ENCODE results near the gene MYH9.

The MYH9 gene

DNA sequence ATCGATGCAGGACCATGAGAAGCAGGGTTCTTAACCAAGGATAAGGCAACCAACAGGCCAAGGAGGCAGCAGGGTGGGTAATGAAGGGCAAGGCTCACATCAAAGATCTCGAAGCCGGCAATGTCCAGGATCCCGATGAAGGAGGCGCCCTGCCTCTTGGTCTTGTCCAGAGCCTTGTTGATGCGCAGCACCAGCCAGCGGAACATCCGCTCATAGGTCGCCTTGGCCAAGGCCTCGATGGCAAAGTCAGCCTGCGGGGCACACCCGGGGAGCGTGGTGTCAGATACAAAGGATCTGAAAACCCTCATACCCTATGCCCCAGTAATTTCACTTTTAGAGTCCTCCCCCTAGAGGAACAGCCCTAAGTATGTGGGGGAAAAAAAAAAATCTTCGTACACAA is 71.3 kb downstream of the MYH9 start:
- POLR2A ChIA-PET, result interaction anchor here (1.1 kb wide), 1 partner anchor 8 kb away, joined by 4 read pairs; no protein-coding TSS in a partner anchor
- TF ChIP-seq, protein P1, sequence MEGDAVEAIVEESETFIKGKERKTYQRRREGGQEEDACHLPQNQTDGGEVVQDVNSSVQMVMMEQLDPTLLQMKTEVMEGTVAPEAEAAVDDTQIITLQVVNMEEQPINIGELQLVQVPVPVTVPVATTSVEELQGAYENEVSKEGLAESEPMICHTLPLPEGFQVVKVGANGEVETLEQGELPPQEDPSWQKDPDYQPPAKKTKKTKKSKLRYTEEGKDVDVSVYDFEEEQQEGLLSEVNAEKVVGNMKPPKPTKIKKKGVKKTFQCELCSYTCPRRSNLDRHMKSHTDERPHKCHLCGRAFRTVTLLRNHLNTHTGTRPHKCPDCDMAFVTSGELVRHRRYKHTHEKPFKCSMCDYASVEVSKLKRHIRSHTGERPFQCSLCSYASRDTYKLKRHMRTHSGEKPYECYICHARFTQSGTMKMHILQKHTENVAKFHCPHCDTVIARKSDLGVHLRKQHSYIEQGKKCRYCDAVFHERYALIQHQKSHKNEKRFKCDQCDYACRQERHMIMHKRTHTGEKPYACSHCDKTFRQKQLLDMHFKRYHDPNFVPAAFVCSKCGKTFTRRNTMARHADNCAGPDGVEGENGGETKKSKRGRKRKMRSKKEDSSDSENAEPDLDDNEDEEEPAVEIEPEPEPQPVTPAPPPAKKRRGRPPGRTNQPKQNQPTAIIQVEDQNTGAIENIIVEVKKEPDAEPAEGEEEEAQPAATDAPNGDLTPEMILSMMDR (IDR thresholded peaks at IDR 0.05; ENCODE audit: insufficient read depth, low read length, missing control alignments), result no peak
- CTCF ChIA-PET, result interaction anchor here (2.0 kb wide), 1 partner anchor 154 kb away, joined by 10 read pairs; no protein-coding TSS in a partner anchor
- H3K4me3 ChIP-seq (ENCODE audit: low read depth, low read length), result no peak overlapping the region
- DNase-seq (ENCODE audit: low read depth, low spot score), result no peak

DNA sequence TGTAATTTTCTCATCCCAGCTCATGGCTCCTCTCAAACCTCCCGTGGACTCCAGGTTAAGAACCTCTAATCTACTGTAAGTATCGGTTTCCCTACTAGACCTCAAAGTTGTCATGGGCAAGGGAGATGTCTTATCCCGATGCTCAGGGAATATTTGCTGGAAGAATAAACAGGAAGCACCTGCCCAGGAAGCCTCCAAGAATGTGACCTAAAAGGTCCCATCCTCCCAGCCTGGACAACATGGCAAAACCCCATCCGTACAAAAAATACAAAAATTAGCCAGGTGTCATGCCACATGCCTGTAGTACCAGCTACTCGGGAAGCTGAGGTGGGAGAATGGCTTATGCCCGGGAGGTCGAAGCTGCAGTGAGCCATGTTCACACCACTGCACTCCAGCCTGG is 72.4 kb downstream of the MYH9 start:
- ChIA-PET POLR2A (interaction anchor here (1.1 kb wide), 1 partner anchor 9 kb away, joined by 4 read pairs; no protein-coding TSS in a partner anchor), CTCF (interaction anchor here (0.7 to 5.6 kb wide), 5 partner anchors 8 to 171 kb away, joined by 3 to 56 read pairs (median 4); no protein-coding TSS in a partner anchor)

DNA sequence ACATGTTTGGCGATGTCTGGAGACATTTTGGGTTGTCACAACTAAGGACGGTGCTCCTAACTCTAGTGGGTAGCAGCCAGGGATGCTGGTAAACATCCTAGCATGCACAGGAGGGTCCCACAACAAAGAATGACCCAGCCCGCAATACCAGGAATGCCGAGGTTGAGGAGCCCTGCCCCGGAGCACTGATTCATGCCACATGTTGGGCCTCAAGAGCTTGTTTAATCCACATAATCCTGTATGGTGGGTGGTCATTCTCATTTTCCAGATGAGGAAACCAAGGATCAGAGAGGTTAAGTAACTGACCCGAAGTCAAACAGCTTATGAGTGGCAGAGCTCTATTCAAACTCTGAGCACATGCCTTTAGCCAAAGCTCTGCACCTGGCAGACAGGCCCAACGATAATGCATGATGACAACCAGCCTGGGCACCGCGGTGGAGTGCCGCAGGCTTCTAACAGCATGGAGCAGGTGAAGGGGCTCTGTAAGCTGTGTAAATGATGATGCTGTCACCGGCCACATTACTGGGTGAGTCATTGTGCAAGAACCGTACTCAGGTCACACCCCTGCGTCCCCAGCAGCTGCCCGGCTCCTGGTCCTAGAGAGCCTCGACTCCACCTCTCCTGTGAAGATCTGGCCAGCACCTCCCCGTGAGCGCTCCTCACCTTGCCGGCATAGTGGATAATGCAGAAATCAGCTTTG is 76.2 kb downstream of the MYH9 start:
- H3K4me3 ChIP-seq (ENCODE audit: low read depth, low read length), result no peak overlapping the region
- ChIA-PET POLR2A (interaction anchor here (0.9 to 2.2 kb wide), 2 partner anchors 7 to 12 kb away, joined by 3 to 8 read pairs; no protein-coding TSS in a partner anchor), CTCF (interaction anchor here (1.1 to 5.6 kb wide), 6 partner anchors 10 to 159 kb away, joined by 3 to 56 read pairs (median 4); no protein-coding TSS in a partner anchor)
- TF ChIP-seq, protein P1 (IDR thresholded peaks at IDR 0.05; ENCODE audit: insufficient read depth, low read length, missing control alignments), result no peak
- no peak for DNase-seq (ENCODE audit: low read depth, low spot score)

More for the DNA sequence above, 72.4 kb downstream of the MYH9 start:
- TF ChIP-seq, protein P1 (IDR thresholded peaks at IDR 0.05; ENCODE audit: insufficient read depth, low read length, missing control alignments), result no peak
- no peak overlapping the region for H3K4me3 ChIP-seq (ENCODE audit: low read depth, low read length)
- no peak for DNase-seq (ENCODE audit: low read depth, low spot score)

DNA sequence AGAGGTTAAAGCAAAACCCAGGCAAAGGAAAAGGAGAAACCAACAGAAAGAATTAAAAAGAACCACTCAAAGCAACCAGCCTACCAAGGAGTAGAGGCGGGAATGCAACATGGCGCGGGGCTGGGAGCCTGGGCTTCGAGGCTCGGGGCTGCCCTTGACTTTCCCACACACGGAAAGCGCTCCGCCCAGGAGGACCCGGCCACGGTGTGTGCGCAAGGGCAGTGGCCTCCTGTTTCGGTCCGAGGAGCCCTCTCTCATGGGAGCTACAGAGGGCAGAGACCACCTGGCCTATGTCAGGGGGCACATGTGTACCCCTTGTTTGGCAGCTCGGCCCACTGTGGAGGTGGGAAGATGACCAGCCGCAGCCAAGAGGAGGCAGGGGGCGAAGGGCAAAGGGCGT is 78.9 kb downstream of the MYH9 start:
- ChIA-PET POLR2A (interaction anchor here (2.2 kb wide), 1 partner anchor 10 kb away, joined by 8 read pairs; no protein-coding TSS in a partner anchor), CTCF (interaction anchor here (1.3 to 14.4 kb wide), 3 partner anchors 27 to 178 kb away, joined by 5 to 202 read pairs (median 16); no protein-coding TSS in a partner anchor)
- H3K4me3 ChIP-seq (ENCODE audit: low read depth, low read length), result no peak overlapping the region
- DNase-seq (ENCODE audit: low read depth, low spot score), result no peak
- TF ChIP-seq, protein P1 (IDR thresholded peaks at IDR 0.05; ENCODE audit: insufficient read depth, low read length, missing control alignments), result no peak

DNA sequence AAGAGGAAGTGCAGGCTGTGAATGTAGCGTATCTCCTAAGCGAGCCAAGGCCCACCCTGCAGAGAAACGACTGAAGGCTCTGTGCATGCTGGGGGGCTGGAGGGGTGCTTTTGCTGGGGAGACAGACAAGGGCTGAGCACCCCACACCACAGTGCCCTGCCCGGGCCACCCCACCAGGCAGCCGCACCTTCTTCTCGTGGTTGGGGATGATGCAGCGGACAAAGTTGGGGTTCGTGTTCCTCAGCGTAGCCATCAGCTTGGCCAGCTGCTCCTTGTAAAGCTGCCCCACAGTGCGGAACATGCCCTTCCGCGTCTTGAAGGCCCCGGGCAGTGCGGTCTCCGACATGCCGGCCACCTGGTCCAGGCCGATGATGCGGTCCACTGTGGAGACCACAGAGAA is 81.5 kb downstream of the MYH9 start:
- ChIA-PET CTCF (interaction anchor here (3.4 to 14.4 kb wide), 2 partner anchors 24 to 165 kb away, joined by 16 to 202 read pairs; no protein-coding TSS in a partner anchor), POLR2A (no interaction called here)
- no peak for DNase-seq (ENCODE audit: low read depth, low spot score)
- TF ChIP-seq, protein P1 (IDR thresholded peaks at IDR 0.05; ENCODE audit: insufficient read depth, low read length, missing control alignments), result no peak
- no peak overlapping the region for H3K4me3 ChIP-seq (ENCODE audit: low read depth, low read length)

DNA sequence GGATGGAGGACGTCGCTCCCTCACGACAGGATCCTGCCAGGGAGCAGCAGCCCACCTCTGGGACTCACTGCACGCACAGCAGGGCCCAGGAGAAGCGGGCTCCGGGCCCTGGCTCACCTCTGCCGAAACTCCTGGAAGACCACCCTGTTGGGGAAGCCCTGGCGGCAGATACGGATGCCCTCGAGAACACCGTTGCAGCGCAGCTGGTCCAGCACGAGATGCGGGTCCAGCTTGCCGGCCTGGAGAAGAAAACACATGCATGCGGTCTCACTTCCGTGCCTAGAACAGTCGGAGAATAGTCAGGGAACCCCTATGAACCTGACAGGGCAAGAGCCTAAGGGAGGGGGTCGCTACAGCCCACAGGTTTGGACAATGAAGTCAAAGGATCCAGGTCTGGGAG is 82.0 kb downstream of the MYH9 start:
- TF ChIP-seq, protein P1 (IDR thresholded peaks at IDR 0.05; ENCODE audit: insufficient read depth, low read length, missing control alignments), result no peak
- H3K4me3 ChIP-seq (ENCODE audit: low read depth, low read length), result no peak overlapping the region
- no peak for DNase-seq (ENCODE audit: low read depth, low spot score)
- ChIA-PET POLR2A (no interaction called here), CTCF (interaction anchor here (8.5 to 14.4 kb wide), 2 partner anchors 24 to 164 kb away, joined by 123 to 202 read pairs; no protein-coding TSS in a partner anchor)

Data from AG04449 (cell line).